Measurements from ENCODE around the gene DNAL4. TPM values are rescaled to one million over a fixed set of nuclear protein-coding genes. Genes with fewer than 3 reads are reported as not detected.

The DNAL4 gene
- total RNA-seq, 1 donor from 2014 or later, result 10.0 TPM

- DNase-seq, result peak; percentile 11
- H3K9me3 ChIP-seq (replicated peaks), result no peaks in the 10 kb centered on the region
Observed at GRCh38 chr22:38734421-38735100, 59.4 kb downstream of the DNAL4 start.

GRCh38 chr22:38733724-38734381 lies 60.1 kb downstream of the DNAL4 start:
- H3K27me3 ChIP-seq (ENCODE audit: low read depth), result no peaks in the 10 kb centered on the region
- peaks cover 58% of the 10 kb centered on the region for H3K4me1 ChIP-seq
- H3K27ac ChIP-seq (replicated peaks), result peak overlapping the region; percentile 84
- no peaks in the 10 kb centered on the region for H3K9me3 ChIP-seq (replicated peaks)
- TF ChIP-seq CTCF (IDR thresholded peaks at IDR 0.05; ENCODE audit: borderline replicate concordance), result no peak
- intact Hi-C loops (cut with micrococcal nuclease), result no loop called here
- no peak overlapping the region for H3K4me3 ChIP-seq
- peak; percentile 64 for DNase-seq
- peaks cover 72% of the 10 kb centered on the region for H3K36me3 ChIP-seq

More at GRCh38 chr22:38734421-38735100, 59.4 kb downstream of the DNAL4 start:
- intact Hi-C loops (cut with micrococcal nuclease), result no loop called here
- no peak for TF ChIP-seq CTCF (IDR thresholded peaks at IDR 0.05; ENCODE audit: borderline replicate concordance)
- peaks cover 72% of the 10 kb centered on the region for H3K36me3 ChIP-seq
- no peak overlapping the region for H3K4me3 ChIP-seq
- no peaks in the 10 kb centered on the region for H3K27me3 ChIP-seq (ENCODE audit: low read depth)
- peaks cover 55% of the 10 kb centered on the region for H3K4me1 ChIP-seq
- H3K27ac ChIP-seq (replicated peaks), result peak overlapping the region; percentile 84

- intact Hi-C loops (cut with micrococcal nuclease), result no loop called here
- no peak for DNase-seq
- peaks cover 72% of the 10 kb centered on the region for H3K36me3 ChIP-seq
- peak overlapping the region; percentile 84 for H3K27ac ChIP-seq (replicated peaks)
- no peaks in the 10 kb centered on the region for H3K27me3 ChIP-seq (ENCODE audit: low read depth)
- TF ChIP-seq CTCF (IDR thresholded peaks at IDR 0.05; ENCODE audit: borderline replicate concordance), result peak; percentile 74
- peaks cover 63% of the 10 kb centered on the region for H3K4me1 ChIP-seq
- no peaks in the 10 kb centered on the region for H3K9me3 ChIP-seq (replicated peaks)
- H3K4me3 ChIP-seq, result no peak overlapping the region
Observed at GRCh38 chr22:38733329-38733723, 60.6 kb downstream of the DNAL4 start.

GRCh38 chr22:38732251-38732815 lies 61.6 kb downstream of the DNAL4 start:
- no peaks in the 10 kb centered on the region for H3K9me3 ChIP-seq (replicated peaks)
- no peak for DNase-seq
- H3K36me3 ChIP-seq, result peaks cover 72% of the 10 kb centered on the region
- no peak overlapping the region for H3K4me3 ChIP-seq
- intact Hi-C loops (cut with micrococcal nuclease), result no loop called here
- peak overlapping the region; percentile 84 for H3K27ac ChIP-seq (replicated peaks)
- peaks cover 62% of the 10 kb centered on the region for H3K4me1 ChIP-seq
- H3K27me3 ChIP-seq (ENCODE audit: low read depth), result no peaks in the 10 kb centered on the region
- no peak for TF ChIP-seq CTCF (IDR thresholded peaks at IDR 0.05; ENCODE audit: borderline replicate concordance)

- Histone ChIP-seq H3K27me3 (ENCODE audit: low read depth) (no peaks in the 10 kb centered on the region), H3K4me3 (no peak overlapping the region), H3K36me3 (peaks cover 72% of the 10 kb centered on the region), H3K9me3 (replicated peaks) (no peaks in the 10 kb centered on the region), H3K4me1 (peaks cover 62% of the 10 kb centered on the region), H3K27ac (replicated peaks) (peak overlapping the region; percentile 84)
- DNase-seq, result no peak
- no peak for TF ChIP-seq CTCF (IDR thresholded peaks at IDR 0.05; ENCODE audit: borderline replicate concordance)
- intact Hi-C loops (cut with micrococcal nuclease), result no loop called here
Observed at GRCh38 chr22:38731703-38732161, 62.2 kb downstream of the DNAL4 start.
